ENCODE data around the gene SLAMF6. TPM values are rescaled to one million over a fixed set of nuclear protein-coding genes. Genes with fewer than 3 reads are reported as not detected.

SLAMF6 gene
- total and polyA plus RNA-seq, 10 of the 15 experiments (the other 5 are each of a cell fraction or from before 2014, with no cell fraction given): 20.5 to 89.6 (median 36.5) TPM

DNA sequence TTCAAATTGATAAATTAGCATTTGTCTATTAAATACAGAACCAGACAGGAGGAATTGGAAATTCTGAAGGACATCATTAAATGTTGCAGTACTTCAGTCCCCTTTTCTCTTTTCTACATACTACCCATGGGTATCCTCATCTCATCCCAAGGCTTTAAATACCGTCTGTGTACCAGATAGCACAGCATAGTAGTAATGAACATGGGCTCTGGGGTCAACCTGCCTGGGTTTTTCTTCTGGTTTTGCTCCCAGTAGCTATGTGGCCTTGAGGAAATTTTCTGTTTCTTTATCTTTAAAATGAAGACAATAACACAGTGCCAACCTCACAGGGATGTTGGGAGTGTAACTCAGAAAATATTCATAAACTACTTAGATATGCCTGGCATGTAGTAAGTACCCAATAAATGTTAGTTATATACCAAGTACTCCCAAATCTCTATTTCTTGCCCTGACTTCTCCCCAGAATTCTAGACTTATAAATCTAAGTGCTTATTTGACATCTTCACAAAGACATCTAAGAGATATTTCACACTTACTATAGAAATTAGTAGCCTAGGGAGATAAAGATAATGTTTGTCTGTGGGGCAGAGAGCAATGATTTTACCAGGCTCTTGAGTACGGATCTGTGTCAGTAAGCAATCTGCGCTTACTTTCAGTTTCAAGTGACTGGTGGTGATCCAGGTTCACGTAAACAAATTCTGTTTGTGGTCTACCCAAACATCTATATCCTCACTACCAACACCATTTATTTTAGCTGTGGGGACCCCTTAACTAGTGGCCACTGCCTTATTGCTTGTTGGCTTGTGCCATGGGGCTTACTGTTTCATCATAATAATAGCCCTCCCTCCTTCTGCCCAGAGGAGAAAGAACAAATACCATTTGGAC lies 85.4 kb downstream of the SLAMF6 start (continued):
- TF ChIP-seq, protein P1, sequence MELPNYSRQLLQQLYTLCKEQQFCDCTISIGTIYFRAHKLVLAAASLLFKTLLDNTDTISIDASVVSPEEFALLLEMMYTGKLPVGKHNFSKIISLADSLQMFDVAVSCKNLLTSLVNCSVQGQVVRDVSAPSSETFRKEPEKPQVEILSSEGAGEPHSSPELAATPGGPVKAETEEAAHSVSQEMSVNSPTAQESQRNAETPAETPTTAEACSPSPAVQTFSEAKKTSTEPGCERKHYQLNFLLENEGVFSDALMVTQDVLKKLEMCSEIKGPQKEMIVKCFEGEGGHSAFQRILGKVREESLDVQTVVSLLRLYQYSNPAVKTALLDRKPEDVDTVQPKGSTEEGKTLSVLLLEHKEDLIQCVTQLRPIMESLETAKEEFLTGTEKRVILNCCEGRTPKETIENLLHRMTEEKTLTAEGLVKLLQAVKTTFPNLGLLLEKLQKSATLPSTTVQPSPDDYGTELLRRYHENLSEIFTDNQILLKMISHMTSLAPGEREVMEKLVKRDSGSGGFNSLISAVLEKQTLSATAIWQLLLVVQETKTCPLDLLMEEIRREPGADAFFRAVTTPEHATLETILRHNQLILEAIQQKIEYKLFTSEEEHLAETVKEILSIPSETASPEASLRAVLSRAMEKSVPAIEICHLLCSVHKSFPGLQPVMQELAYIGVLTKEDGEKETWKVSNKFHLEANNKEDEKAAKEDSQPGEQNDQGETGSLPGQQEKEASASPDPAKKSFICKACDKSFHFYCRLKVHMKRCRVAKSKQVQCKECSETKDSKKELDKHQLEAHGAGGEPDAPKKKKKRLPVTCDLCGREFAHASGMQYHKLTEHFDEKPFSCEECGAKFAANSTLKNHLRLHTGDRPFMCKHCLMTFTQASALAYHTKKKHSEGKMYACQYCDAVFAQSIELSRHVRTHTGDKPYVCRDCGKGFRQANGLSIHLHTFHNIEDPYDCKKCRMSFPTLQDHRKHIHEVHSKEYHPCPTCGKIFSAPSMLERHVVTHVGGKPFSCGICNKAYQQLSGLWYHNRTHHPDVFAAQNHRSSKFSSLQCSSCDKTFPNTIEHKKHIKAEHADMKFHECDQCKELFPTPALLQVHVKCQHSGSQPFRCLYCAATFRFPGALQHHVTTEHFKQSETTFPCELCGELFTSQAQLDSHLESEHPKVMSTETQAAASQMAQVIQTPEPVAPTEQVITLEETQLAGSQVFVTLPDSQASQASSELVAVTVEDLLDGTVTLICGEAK (IDR thresholded peaks at IDR 0.05; ENCODE audit: borderline replicate concordance): no peak; the same call in 1 of the 2 replicates

DNA sequence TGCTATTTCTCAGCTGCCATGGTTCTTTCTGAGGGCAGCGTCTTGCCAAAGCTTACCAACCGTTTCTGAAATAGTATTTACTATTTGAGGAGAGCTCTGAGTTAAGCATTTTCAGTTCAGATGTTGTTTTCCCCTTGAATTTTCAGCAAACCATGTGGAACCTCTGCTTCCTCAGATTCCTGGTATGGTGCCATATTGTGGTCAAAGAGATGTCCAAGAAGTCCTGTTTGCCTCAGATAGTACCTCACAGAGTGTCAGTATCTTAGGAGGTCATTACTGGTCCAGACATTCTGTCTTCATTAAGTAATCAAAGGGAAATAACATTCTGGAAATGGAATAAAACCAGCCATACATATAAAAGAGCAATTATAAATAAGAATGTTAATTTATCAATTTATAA lies 86.1 kb downstream of the SLAMF6 start:
- H3K27ac ChIP-seq (ENCODE audit: control insufficient read depth, insufficient read depth): peak overlapping the region; percentile 86
- POLR2A ChIA-PET: interaction anchor here (1.0 to 1.5 kb wide), 2 partner anchors 15 to 30 kb away, joined by 4 to 5 read pairs; no protein-coding TSS in a partner anchor
- FAIRE-seq (no peak), ATAC-seq (no peak), DNase-seq (ENCODE audit: low read depth, low spot score) (no peak)
- peaks cover 36% of the 10 kb centered on the region for H3K4me1 ChIP-seq (ENCODE audit: control insufficient read depth, insufficient read depth, low read length)
- RAD21 ChIA-PET (ENCODE audit: unreplicated experiment): interaction anchor here (0.6 to 2.4 kb wide), 3 partner anchors 14 to 101 kb away, joined by 3 to 9 read pairs (median 3); no protein-coding TSS in a partner anchor
- H4K20me1 ChIP-seq (ENCODE audit: control insufficient read depth, insufficient read depth): no peaks in the 10 kb centered on the region
- no peaks in the 10 kb centered on the region for H3K27me3 ChIP-seq (replicated peaks in 1 of 2; ENCODE audit: control insufficient read depth in 2 of 2, insufficient read depth in 2 of 2, low read length in 1 of 2)
- peak overlapping the region; percentile 91 for H3K4me2 ChIP-seq (ENCODE audit: control insufficient read depth, insufficient read depth)
- in situ Hi-C loops (cut with MboI) (no loop called here), intact Hi-C loops (cut with micrococcal nuclease; ENCODE audit: unreplicated experiment) (no loop called here)
- H3K9me3 ChIP-seq (replicated peaks; ENCODE audit: control insufficient read depth, insufficient read depth, low read length): peaks cover 14% of the 10 kb centered on the region; the same call in 2 of the 3 replicates
- 0 out of 2 replicates have a peak overlapping the region, but pooled peaks have one; percentile 8 for H3K9ac ChIP-seq (ENCODE audit: control insufficient read depth, insufficient read depth, low read length)
- CTCF ChIA-PET: interaction anchor here (0.6 to 1.8 kb wide), 4 partner anchors 16 to 164 kb away, joined by 3 to 5 read pairs (median 3); no protein-coding TSS in a partner anchor
- H2AFZ ChIP-seq (ENCODE audit: control insufficient read depth, low read depth, low read length): peak overlapping the region; percentile 66
- no peak overlapping the region for H3K4me3 ChIP-seq
- BruUV-seq (replicated peaks): no TSS peak
- no peaks in the 10 kb centered on the region for H3K79me2 ChIP-seq (ENCODE audit: control insufficient read depth, insufficient read depth, low read length)
- WGBS (ENCODE audit: insufficient coverage, insufficient replicate concordance, low lambda C conversion rate, missing lambda C conversion rate): 2% methylated on average over 2 of the region's 2 CpGs
- no peaks in the 10 kb centered on the region for H3K36me3 ChIP-seq (ENCODE audit: control insufficient read depth in 2 of 2, insufficient read depth in 2 of 2, low read length in 1 of 2)
- SMC1A ChIA-PET (ENCODE audit: uncharacterized antibody, unreplicated experiment): interaction anchor here (0.8 to 1.6 kb wide), 5 partner anchors 9 to 180 kb away, joined by 3 to 7 read pairs (median 4); no protein-coding TSS in a partner anchor
- TF ChIP-seq, protein P2, sequence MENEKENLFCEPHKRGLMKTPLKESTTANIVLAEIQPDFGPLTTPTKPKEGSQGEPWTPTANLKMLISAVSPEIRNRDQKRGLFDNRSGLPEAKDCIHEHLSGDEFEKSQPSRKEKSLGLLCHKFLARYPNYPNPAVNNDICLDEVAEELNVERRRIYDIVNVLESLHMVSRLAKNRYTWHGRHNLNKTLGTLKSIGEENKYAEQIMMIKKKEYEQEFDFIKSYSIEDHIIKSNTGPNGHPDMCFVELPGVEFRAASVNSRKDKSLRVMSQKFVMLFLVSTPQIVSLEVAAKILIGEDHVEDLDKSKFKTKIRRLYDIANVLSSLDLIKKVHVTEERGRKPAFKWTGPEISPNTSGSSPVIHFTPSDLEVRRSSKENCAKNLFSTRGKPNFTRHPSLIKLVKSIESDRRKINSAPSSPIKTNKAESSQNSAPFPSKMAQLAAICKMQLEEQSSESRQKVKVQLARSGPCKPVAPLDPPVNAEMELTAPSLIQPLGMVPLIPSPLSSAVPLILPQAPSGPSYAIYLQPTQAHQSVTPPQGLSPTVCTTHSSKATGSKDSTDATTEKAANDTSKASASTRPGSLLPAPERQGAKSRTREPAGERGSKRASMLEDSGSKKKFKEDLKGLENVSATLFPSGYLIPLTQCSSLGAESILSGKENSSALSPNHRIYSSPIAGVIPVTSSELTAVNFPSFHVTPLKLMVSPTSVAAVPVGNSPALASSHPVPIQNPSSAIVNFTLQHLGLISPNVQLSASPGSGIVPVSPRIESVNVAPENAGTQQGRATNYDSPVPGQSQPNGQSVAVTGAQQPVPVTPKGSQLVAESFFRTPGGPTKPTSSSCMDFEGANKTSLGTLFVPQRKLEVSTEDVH (IDR thresholded peaks at IDR 0.05; ENCODE audit: low read depth, partially characterized antibody): no peak
- no peak for TF ChIP-seq BRCA1 (IDR thresholded peaks at IDR 0.05; ENCODE audit: low read depth, low read length)
- TF ChIP-seq EP300 (IDR thresholded peaks at IDR 0.05; ENCODE audit: borderline replicate concordance in 1 of 2, control insufficient read depth in 1 of 2, low read depth in 2 of 2, low read length in 2 of 2): no peak
- no peak for TF ChIP-seq CBX5 (IDR thresholded peaks at IDR 0.05; ENCODE audit: low read depth)
- TF ChIP-seq, protein P3, sequence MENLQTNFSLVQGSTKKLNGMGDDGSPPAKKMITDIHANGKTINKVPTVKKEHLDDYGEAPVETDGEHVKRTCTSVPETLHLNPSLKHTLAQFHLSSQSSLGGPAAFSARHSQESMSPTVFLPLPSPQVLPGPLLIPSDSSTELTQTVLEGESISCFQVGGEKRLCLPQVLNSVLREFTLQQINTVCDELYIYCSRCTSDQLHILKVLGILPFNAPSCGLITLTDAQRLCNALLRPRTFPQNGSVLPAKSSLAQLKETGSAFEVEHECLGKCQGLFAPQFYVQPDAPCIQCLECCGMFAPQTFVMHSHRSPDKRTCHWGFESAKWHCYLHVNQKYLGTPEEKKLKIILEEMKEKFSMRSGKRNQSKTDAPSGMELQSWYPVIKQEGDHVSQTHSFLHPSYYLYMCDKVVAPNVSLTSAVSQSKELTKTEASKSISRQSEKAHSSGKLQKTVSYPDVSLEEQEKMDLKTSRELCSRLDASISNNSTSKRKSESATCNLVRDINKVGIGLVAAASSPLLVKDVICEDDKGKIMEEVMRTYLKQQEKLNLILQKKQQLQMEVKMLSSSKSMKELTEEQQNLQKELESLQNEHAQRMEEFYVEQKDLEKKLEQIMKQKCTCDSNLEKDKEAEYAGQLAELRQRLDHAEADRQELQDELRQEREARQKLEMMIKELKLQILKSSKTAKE (IDR thresholded peaks at IDR 0.05; ENCODE audit: low read depth, poor library complexity, severe bottlenecking): no peak
- TF ChIP-seq HDAC2 (IDR thresholded peaks at IDR 0.05): no peak
- no peak for TF ChIP-seq HDGF (IDR thresholded peaks at IDR 0.05)
- no peak for TF ChIP-seq POLR2AphosphoS5 (IDR thresholded peaks at IDR 0.05; ENCODE audit: low read length)
